Aorta (tissue), 5 donors: ENCODE data around the gene ANP32E. TPM values are rescaled to one million over a fixed set of nuclear protein-coding genes. Genes with fewer than 3 reads are reported as not detected.

Experiments used
- ATAC-seq: fragments of 200-7000 bp; cut with Tn5 transposase; one replicate; pipeline ENCODE4 v1.9.1; 2022; ENCODE audit warnings: moderate library complexity; ENCODE audit not compliant: low FRiP score
- DNase-seq, 2 donors: peaks; one replicate each; pipeline ENCODE4 v3.0.0-alpha.2; 2020
- H3K27ac ChIP-seq, 2 donors: one replicate each; pipeline ENCODE4 v1.5.1; 2013; ENCODE audit warnings: low read length in 2 of 2, mild to moderate bottlenecking in 2 of 2, moderate library complexity in 2 of 2, control low read depth in 1 of 2, inconsistent platforms in 1 of 2, low read depth in 1 of 2
- H3K27me3 ChIP-seq, 2 donors: one replicate each; pipeline ENCODE4 v1.6.1; 2013; ENCODE audit warnings: control low read depth in 1 of 2, low read length in 1 of 2, mild to moderate bottlenecking in 1 of 2, moderate library complexity in 1 of 2; ENCODE audit not compliant: insufficient read depth in 2 of 2, control insufficient read depth in 1 of 2
- H3K36me3 ChIP-seq, 2 donors: one replicate each; pipeline ENCODE4 v1.6.1; 2013; ENCODE audit warnings: control low read depth in 1 of 2, low read length in 1 of 2, mild to moderate bottlenecking in 1 of 2; ENCODE audit not compliant: insufficient read depth in 2 of 2, control insufficient read depth in 1 of 2
- H3K4me1 ChIP-seq, 2 donors: one replicate each; pipeline ENCODE4 v1.6.1; 2013; ENCODE audit warnings: low read length in 2 of 2, control low read depth in 1 of 2, mild to moderate bottlenecking in 1 of 2, moderate library complexity in 1 of 2; ENCODE audit not compliant: insufficient read depth in 2 of 2, control insufficient read depth in 1 of 2
- H3K4me3 ChIP-seq, 2 donors: one replicate each; pipeline ENCODE4 v1.5.1; 2013; ENCODE audit warnings: low read length in 2 of 2, control low read depth in 1 of 2, mild to moderate bottlenecking in 1 of 2
- H3K9me3 ChIP-seq: one replicate; pipeline ENCODE4 v1.6.1; 2013; ENCODE audit warnings: mild to moderate bottlenecking, low read length; ENCODE audit not compliant: control insufficient read depth
- WGBS, 2 donors: extraction: QIAGEN DNeasy Blood & Tissue Kit; methylation state at CpG; one replicate each; pipeline ENCODE4 v1.1.7; 2013; 5-methylcytosine and 5-hydroxymethylcytosine counted together
- intact Hi-C, 2 donors: fragments of 100-400 bp; cut with DNase I; formaldehyde crosslinking; loops; one replicate each; pipeline versions ENCODE4 v1.14.2 to v1.15.0; 2022
- polyA plus RNA-seq, 2 donors: library from polyadenylated mRNA; stranded (reverse); fragments of 200-250 nt; gene quantifications; one replicate each; pipeline ENCODE4 v1.2.3, GENCODE V29; 2013
- total RNA-seq, 2 donors: library from RNA; stranded (reverse); fragmentation: NEBNext Ultra II Directional; extraction: Animal tissue kit (Norgen Biotek cat#: 25700); gene quantifications; one replicate each; pipeline ENCODE4 v1.2.1, GENCODE V29; 2021
- donor health status: healthy with polysubstance abuse.
- donor health status: Bipolar disorder and iron deficiency.
- donor health status: DM: no; HTN: no; CAD: no.
- donor health status: DM: no; HTN: no; CAD: no.
- donor health status: DM: yes; HTN: yes; CAD: no.

Gene ANP32E
- total and polyA plus RNA-seq, 4 donors, result 24.6 to 44.8 (median 35.0) TPM

DNA sequence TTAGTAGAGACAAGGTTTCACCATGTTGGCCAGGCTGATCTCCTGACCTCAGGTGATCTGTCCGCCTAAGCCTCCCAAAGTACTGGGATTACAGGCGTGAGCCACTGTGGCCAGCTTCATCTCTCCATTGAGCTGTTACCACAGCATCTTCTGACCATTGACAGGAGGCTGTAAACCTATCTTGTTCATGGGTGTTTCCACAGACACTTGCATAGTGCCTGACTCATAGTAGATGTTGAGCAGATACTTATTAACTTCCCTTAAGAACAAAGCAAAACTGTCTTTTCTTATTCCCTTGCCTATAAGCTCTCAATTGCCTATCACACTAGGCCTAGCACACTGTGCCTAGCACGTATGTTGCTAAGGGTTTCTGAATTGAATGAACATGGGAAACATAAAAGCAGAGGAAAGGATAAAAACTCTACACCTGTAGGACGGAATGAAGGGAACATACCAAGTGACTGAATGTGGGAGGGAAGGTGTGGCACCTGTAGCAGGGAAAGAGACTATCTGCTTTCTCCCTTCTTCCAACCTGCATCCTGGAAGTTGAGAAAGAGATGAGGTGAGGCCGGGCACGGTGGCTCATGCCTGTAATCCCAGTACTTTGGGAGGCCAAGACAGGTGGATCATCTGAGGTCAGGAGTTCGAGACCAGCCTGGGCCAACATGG, 35.5 kb upstream of the ANP32E start:
- H3K4me1 ChIP-seq, result peaks cover 0 to 4% of the 10 kb centered on the region in 2 donors
- H3K9me3 ChIP-seq, result no peaks in the 10 kb centered on the region
- intact Hi-C loops, result no loop called here
- H3K27ac ChIP-seq, result peak overlapping the region in 1 of 2 donors; percentile 22
- H3K36me3 ChIP-seq, result peaks cover under 1 to 3% of the 10 kb centered on the region in 2 donors
- no peaks in the 10 kb centered on the region for H3K27me3 ChIP-seq
- no peak for ATAC-seq
- H3K4me3 ChIP-seq, result no peak overlapping the region
- WGBS, 2 donors, result 92 to 96% methylated on average over 7 of the region's 7 CpGs
- DNase-seq, result no peak

DNA sequence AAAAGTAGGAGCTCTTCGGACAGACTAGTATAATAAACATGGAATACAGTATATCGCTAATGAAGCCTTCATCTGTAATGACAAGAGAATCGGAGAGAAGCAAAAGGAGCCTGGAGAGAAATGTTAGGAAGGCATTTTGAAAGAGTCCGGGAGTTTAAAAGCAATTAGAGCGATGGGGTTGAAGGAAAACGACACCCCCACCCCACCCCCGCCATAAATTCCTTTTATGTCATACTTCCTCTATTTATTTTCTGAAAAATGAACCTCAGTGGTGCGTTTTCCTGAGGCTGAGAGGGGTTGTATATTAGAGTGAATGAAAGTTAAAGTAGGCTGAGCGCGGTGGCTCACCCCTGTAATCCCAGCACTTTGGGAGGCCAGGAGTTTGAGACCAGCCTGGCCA, 33.5 kb upstream of the ANP32E start:
- intact Hi-C loops, result no loop called here
- 33 to 41% methylated on average over 10 of the region's 10 CpGs for WGBS, 2 donors
- Histone ChIP-seq H3K27me3 (no peaks in the 10 kb centered on the region), H3K36me3 (peaks cover 0 to 4% of the 10 kb centered on the region in 2 donors), H3K27ac (peak overlapping the region in 1 of 2 donors; percentile 55), H3K4me1 (peaks cover 0 to 4% of the 10 kb centered on the region in 2 donors), H3K4me3 (peak overlapping the region; percentile 30 to 46), H3K9me3 (no peaks in the 10 kb centered on the region)
- no peak for ATAC-seq
- DNase-seq, result no peak

GRCh38 chr1:150268705-150269403, 32.9 kb upstream of the ANP32E start, which contains the start of gene APH1A:
TSS of gene APH1A (minus strand) at chr1:150269016. CDS start at chr1:150268810, 206 bp downstream.
- intact Hi-C loops, result no loop called here
- H3K9me3 ChIP-seq, result no peaks in the 10 kb centered on the region
- H3K36me3 ChIP-seq, result peaks cover 0 to 5% of the 10 kb centered on the region in 2 donors
- H3K4me3 ChIP-seq, result peak within 1 kb of the TSS; percentile 73 to 94
- peak within 1 kb of the TSS in 1 of 2 donors; percentile 55 for H3K27ac ChIP-seq
- no peaks in the 10 kb centered on the region for H3K27me3 ChIP-seq
- DNase-seq (peak; percentile 98 to 99), ATAC-seq (peak; percentile 98)
- H3K4me1 ChIP-seq, result peaks cover 0 to 4% of the 10 kb centered on the region in 2 donors
- WGBS, 2 donors, result 1 to 2% methylated on average over 45 to 49 of the region's 49 CpGs

GRCh38 chr1:150268340-150268704, 32.4 kb upstream of the ANP32E start:
- Histone ChIP-seq H3K4me3 (peak overlapping the region; percentile 73 to 94), H3K9me3 (no peaks in the 10 kb centered on the region), H3K27ac (peak overlapping the region in 1 of 2 donors; percentile 54), H3K4me1 (peaks cover 0 to 3% of the 10 kb centered on the region in 2 donors), H3K27me3 (no peaks in the 10 kb centered on the region), H3K36me3 (peaks cover 0 to 5% of the 10 kb centered on the region in 2 donors)
- intact Hi-C loops, result no loop called here
- 0 to 1% methylated on average over 21 of the region's 21 CpGs for WGBS, 2 donors
- ATAC-seq (peak; percentile 58), DNase-seq (no peak)

DNA sequence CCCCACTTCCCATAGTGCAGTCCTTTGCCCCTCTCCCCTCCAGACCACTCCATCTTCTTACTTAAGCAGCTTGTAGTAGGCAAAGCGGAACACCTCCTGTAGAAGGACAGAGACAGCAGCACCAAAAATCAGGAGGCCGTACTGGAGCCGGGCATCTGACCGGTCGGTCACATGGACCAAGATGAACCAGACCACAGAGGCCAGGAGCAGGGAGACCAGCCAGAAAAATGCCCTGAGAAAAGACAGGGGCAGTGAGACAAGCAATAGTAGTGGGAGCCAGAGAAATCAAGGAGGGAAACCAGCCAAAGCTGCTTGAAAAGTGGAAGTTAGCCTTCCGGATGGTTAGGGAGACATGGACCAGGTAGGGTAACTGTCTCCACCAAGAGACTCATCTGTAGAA, 32.0 kb upstream of the ANP32E start:
- no peaks in the 10 kb centered on the region for H3K4me1 ChIP-seq
- peak overlapping the region in 1 of 2 donors; percentile 6 for H3K27ac ChIP-seq
- DNase-seq (no peak), ATAC-seq (no peak)
- intact Hi-C loops, result no loop called here
- peak overlapping the region; percentile 73 to 94 for H3K4me3 ChIP-seq
- H3K27me3 ChIP-seq, result no peaks in the 10 kb centered on the region
- H3K9me3 ChIP-seq, result no peaks in the 10 kb centered on the region
- peaks cover 0 to 5% of the 10 kb centered on the region in 2 donors for H3K36me3 ChIP-seq
- 15 to 20% methylated on average over 6 of the region's 6 CpGs for WGBS, 2 donors

- Histone ChIP-seq H3K9me3 (no peaks in the 10 kb centered on the region), H3K27me3 (no peaks in the 10 kb centered on the region), H3K27ac (no peak overlapping the region), H3K4me3 (no peak overlapping the region), H3K36me3 (peaks cover 0 to 5% of the 10 kb centered on the region in 2 donors), H3K4me1 (no peaks in the 10 kb centered on the region)
- intact Hi-C loops, result no loop called here
- DNase-seq (no peak), ATAC-seq (no peak)
- WGBS, 2 donors, result 68 to 70% methylated on average over 6 of the region's 6 CpGs
These were observed 27.6 kb upstream of the ANP32E start for GRCh38 chr1:150263549-150263948.

- intact Hi-C loops, result no loop called here
- WGBS, 2 donors, result 69 to 78% methylated on average over 6 of the region's 6 CpGs
These were observed 26.7 kb upstream of the ANP32E start for GRCh38 chr1:150262388-150263320.

GRCh38 chr1:150261367-150261766, 25.5 kb upstream of the ANP32E start:
- no peak for ATAC-seq
- WGBS, 2 donors, result 85 to 86% methylated on average over 6 of the region's 6 CpGs
- Histone ChIP-seq H3K36me3 (peaks cover 0 to 4% of the 10 kb centered on the region in 2 donors), H3K4me1 (peaks cover 0 to 1% of the 10 kb centered on the region in 2 donors), H3K27me3 (no peaks in the 10 kb centered on the region), H3K27ac (no peak overlapping the region), H3K4me3 (no peak overlapping the region), H3K9me3 (no peaks in the 10 kb centered on the region)
- DNase-seq, result no peak
- intact Hi-C loops, result no loop called here

More at GRCh38 chr1:150262388-150263320, 26.7 kb upstream of the ANP32E start:
- no peaks in the 10 kb centered on the region for H3K9me3 ChIP-seq
- H3K4me1 ChIP-seq, result no peaks in the 10 kb centered on the region
- H3K27me3 ChIP-seq, result no peaks in the 10 kb centered on the region
- ATAC-seq, result no peak
- no peak for DNase-seq
- no peak overlapping the region for H3K4me3 ChIP-seq
- no peak overlapping the region for H3K27ac ChIP-seq
- H3K36me3 ChIP-seq, result peaks cover 0 to 5% of the 10 kb centered on the region in 2 donors
